Astrocyte of the cerebellum (primary cell): ENCODE results near the gene PKNOX2.

Experiments
- DNase-seq: peaks from one replicate; pipeline ENCODE4 v3.0.0-alpha.2; 2011; ENCODE audit warnings: low read depth
- H3K4me3 ChIP-seq: 2 replicates; pipeline ENCODE4 v1.5.1; 2011; ENCODE audit warnings: mild to moderate bottlenecking, low read depth, low read length, moderate library complexity
- in situ Hi-C: cut with HindIII; loops from 2 replicates; pipeline ENCODE4 v1.10.0; 2017; ENCODE audit warnings: low sequenced_read_pairs
- TF ChIP-seq, protein P1 (sequence below): IDR thresholded peaks from 2 replicates; pipeline ENCODE4 v1.5.1; 2012; ENCODE audit warnings: low read length, low read depth, moderate library complexity, mild to moderate bottlenecking; ENCODE audit errors: missing control alignments

The PKNOX2 gene

DNA sequence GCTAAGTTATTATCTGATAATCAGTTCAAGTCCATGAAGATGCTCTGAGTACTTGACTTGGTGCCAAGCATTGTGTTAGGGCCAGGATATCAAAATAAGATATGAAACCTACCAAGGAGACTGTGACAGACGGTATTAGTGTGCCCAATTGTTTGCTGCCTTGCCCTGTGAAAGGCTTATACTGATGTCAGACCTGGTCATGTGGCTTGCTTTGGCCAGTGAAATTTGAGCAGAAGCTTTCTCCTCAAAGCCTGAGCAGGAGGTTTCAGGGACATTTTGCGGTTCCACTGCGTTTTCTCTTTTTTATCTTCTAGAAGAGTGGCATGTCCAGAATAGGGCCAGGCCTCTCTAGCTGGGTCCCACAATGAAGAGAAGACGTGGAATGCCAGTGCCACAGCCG lies 15.8 kb upstream of the PKNOX2 start:
- in situ Hi-C loops = no loop called here
- TF ChIP-seq, protein P1, sequence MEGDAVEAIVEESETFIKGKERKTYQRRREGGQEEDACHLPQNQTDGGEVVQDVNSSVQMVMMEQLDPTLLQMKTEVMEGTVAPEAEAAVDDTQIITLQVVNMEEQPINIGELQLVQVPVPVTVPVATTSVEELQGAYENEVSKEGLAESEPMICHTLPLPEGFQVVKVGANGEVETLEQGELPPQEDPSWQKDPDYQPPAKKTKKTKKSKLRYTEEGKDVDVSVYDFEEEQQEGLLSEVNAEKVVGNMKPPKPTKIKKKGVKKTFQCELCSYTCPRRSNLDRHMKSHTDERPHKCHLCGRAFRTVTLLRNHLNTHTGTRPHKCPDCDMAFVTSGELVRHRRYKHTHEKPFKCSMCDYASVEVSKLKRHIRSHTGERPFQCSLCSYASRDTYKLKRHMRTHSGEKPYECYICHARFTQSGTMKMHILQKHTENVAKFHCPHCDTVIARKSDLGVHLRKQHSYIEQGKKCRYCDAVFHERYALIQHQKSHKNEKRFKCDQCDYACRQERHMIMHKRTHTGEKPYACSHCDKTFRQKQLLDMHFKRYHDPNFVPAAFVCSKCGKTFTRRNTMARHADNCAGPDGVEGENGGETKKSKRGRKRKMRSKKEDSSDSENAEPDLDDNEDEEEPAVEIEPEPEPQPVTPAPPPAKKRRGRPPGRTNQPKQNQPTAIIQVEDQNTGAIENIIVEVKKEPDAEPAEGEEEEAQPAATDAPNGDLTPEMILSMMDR = no peak
- no peak for DNase-seq
- no peak overlapping the region for H3K4me3 ChIP-seq

DNA sequence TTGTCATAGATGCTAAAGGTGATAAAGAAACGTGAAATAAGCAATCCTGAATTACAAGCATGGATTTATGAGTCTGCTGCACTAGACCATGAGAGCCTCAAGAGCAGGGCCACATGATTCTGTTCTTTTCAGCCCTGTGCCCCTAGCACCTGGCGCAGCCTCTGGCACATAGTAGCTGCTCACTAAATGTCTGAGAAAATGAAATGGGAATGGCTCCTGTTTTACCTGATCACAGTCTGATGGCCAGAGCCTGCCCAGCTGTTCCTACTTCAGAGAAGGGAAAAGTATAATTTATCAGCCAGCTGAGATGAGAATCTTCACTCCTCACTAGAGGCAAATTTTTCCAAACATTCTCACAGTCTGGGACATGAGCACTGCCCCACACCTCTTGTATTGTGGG lies 10.7 kb upstream of the PKNOX2 start:
- no peak for DNase-seq
- no peak overlapping the region for H3K4me3 ChIP-seq
- TF ChIP-seq, protein P1 = no peak
- in situ Hi-C loops = no loop called here

DNA sequence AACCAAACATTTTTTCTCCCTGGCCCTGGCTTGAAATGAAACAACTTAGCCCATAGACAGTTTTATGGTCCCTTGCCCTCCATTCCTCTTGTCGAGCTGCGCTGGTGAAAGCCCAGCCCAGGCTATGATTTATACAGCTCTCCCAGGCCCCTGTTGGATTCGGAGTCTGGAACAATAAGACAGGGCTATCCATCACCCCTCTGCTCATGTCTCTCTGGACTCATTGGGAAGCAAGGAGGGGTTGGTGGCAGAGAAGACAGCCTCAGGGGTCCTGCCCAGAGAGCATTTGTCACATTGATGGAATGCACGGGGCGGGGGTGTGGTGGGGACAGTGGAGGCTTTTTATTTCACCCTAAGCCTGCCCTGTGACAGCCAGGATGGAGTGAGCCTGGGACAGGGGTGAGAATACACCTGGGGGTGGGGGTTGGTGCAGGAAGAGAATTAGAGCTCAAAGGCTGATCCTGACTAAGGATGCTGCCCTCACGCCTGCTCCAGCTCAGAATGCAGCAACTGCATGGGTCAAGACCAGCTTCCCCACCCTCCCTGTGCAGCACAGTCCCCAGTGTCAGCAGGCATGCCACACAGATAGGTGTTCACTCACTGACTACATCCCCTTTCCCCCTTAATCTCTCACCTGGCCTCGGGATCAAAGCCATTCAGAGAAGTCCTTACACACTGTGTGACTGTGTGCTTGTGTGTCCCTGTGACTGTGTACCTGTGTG lies 10.0 kb upstream of the PKNOX2 start:
- TF ChIP-seq, protein P1 = no peak
- no peak overlapping the region for H3K4me3 ChIP-seq
- DNase-seq = no peak
- in situ Hi-C loops = no loop called here

DNA sequence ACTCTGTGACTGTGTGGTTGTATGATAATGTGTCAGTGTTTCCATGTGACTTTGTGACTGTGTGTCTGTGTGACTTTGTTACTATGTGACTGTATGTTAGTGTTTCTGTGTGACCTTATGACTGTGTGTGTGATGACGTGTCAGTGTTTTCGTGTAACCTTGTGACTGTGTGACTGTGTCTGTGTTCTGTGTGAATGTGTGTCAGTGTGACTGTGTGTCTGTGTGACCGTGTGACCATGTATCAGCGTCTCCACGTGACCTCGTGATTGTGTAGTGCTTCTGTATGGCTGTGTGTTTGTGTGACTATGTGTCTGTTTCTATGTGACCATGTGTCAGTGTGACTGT lies 9.5 kb upstream of the PKNOX2 start:
- no peak overlapping the region for H3K4me3 ChIP-seq
- TF ChIP-seq, protein P1 = no peak
- DNase-seq = no peak
- in situ Hi-C loops = no loop called here

DNA sequence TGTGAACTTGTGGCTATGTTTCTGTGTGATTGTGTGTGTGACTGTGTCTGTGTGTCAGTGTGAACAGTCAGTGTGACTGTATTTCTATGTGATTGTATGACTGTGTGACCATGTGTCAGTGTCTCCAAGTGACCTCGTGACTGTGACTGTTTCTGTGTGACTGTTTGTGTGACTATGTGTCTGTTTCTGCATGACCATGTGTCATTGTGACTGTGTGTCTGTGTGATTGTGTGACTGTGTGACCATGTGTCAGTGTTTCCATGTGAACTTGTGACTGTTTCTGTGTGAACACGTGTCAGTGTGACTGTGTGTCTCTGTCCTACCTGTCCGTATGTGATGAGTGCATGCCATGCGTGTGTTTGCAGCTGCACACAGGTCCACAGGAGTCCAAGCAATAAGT lies 8.8 kb upstream of the PKNOX2 start:
- TF ChIP-seq, protein P1 = no peak
- no peak overlapping the region for H3K4me3 ChIP-seq
- in situ Hi-C loops = no loop called here
- DNase-seq = no peak

DNA sequence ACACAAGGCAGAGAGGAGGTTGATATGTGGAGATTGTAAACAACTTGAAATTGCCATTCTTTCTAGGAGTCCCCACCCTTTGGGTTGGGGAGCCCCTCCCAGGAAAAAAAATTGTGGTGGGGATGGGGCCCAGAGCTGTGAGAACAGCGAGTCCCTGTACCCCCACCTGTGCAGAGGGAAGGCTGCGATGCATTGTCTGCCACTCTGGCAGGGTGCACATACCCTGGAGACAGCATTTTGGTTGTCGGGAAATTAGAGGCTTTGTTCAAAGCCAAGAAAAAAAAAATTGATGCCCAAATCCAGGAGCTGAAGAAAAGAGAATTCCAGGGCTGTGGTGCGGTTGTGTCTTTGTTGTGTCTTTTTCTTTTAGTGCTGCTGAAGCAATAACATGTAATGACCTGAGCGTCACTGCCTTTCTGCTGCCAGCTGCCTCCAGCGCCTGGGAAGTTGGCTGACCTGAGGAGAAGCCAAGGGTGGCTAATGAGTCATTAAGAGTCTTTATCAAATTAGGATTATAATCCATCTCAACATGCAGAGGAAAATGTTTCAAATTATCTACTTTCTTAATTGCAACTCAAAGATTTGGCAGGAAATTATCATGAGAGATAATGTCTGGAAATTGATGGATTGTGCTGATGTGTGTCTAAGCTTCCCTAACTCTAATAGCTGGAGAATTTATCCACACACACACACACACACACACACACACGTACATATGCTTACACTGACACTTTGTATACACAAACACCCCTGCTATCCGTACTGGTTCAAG lies 8.0 kb upstream of the PKNOX2 start:
- in situ Hi-C loops = no loop called here
- H3K4me3 ChIP-seq = no peak overlapping the region
- no peak for DNase-seq
- TF ChIP-seq, protein P1 = no peak
